KG1 (cell line): ENCODE results near the gene ZNF503.
A peak's percentile ranks its signal among the peaks of the same experiment; 100 is the strongest.
"Not testable (repeated sequence)": the region's sequence is repeated elsewhere in the genome, so short reads cannot be mapped to it uniquely, and the experiment has no call there.

Experiments used
- DNase-seq: peaks from one replicate; lab custom pipeline; 2025; lab: John Stamatoyannopoulos, UW

Gene ZNF503

GRCh38 chr10:75395066-75395931, 6.3 kb downstream of the ZNF503 start:
- DNase-seq, result peak; percentile 18

- no peak for DNase-seq
These were observed 7.3 kb downstream of the ZNF503 start for GRCh38 chr10:75394221-75394620.

GRCh38 chr10:75392744-75393143, 8.8 kb downstream of the ZNF503 start:
- DNase-seq, result no peak

- DNase-seq, result no peak
These were observed 9.3 kb downstream of the ZNF503 start for GRCh38 chr10:75392271-75392670.

- no peak for DNase-seq
These were observed 11.4 kb downstream of the ZNF503 start for GRCh38 chr10:75390178-75390577.

- no peak for DNase-seq
These were observed 13.5 kb downstream of the ZNF503 start for GRCh38 chr10:75388082-75388481.

GRCh38 chr10:75386128-75386527, 15.4 kb downstream of the ZNF503 start:
- DNase-seq, result no peak

GRCh38 chr10:75379817-75380216, 21.7 kb downstream of the ZNF503 start:
- no peak for DNase-seq

- no peak for DNase-seq
These were observed 22.3 kb downstream of the ZNF503 start for GRCh38 chr10:75379212-75379724.

GRCh38 chr10:75378379-75378778, 23.2 kb downstream of the ZNF503 start:
- no peak for DNase-seq

- no peak for DNase-seq
These were observed 23.7 kb downstream of the ZNF503 start for GRCh38 chr10:75377869-75378268.

GRCh38 chr10:75375838-75376237, 25.7 kb downstream of the ZNF503 start:
- no peak for DNase-seq

GRCh38 chr10:75371010-75371409, 30.6 kb downstream of the ZNF503 start:
- DNase-seq, result no peak

GRCh38 chr10:75369838-75370237, 31.7 kb downstream of the ZNF503 start:
- DNase-seq, result not testable (repeated sequence)

- DNase-seq, result no peak
These were observed 33.7 kb downstream of the ZNF503 start for GRCh38 chr10:75367901-75368300.

GRCh38 chr10:75367021-75367487, 34.5 kb downstream of the ZNF503 start:
- no peak for DNase-seq

- DNase-seq, result no peak
These were observed 38.1 kb downstream of the ZNF503 start for GRCh38 chr10:75363431-75363830.

- DNase-seq, result not testable (repeated sequence)
These were observed 41.7 kb downstream of the ZNF503 start for GRCh38 chr10:75359876-75360275.

GRCh38 chr10:75358835-75359421, 42.6 kb downstream of the ZNF503 start:
- DNase-seq, result no peak

GRCh38 chr10:75358132-75358531, 43.4 kb downstream of the ZNF503 start:
- DNase-seq, result no peak

GRCh38 chr10:75357500-75357899, 44.1 kb downstream of the ZNF503 start:
- no peak for DNase-seq

GRCh38 chr10:75356484-75356883, 45.1 kb downstream of the ZNF503 start:
- no peak for DNase-seq

- no peak for DNase-seq
These were observed 45.9 kb downstream of the ZNF503 start for GRCh38 chr10:75355706-75356105.
